HepG2 (cell line): ENCODE data around the gene COLEC12. TPM values are rescaled to one million over a fixed set of nuclear protein-coding genes. Genes with fewer than 3 reads are reported as not detected.

Experiments used
- AGO1 ChIP-seq: fragments of 200-400 bp; formaldehyde crosslinking; IDR thresholded peaks from 2 replicates; pipeline ENCODE4 v1.6.1; 2017; ENCODE audit warnings: mild to moderate bottlenecking, low read depth, low read length, moderate library complexity; ENCODE audit not compliant: poor library complexity, severe bottlenecking
- ETV5 ChIP-seq: IDR thresholded peaks from 2 replicates; pipeline ENCODE4 v1.6.1; 2018; ENCODE audit warnings: missing biosample characterization, missing genetic modification reagents, inconsistent platforms, borderline replicate concordance
- HNF4A ChIP-seq: sonication (generic); formaldehyde crosslinking; IDR thresholded peaks from 2 replicates; pipeline ENCODE4 v1.4.0; 2020; ENCODE audit warnings: missing genetic modification reagents
- HOXA7 ChIP-seq: sonication (generic); formaldehyde crosslinking; IDR thresholded peaks from 2 replicates; pipeline ENCODE4 v1.8.1; 2022; ENCODE audit warnings: mild to moderate bottlenecking, missing genetic modification reagents, moderate library complexity
- MZF1 ChIP-seq: sonication (generic); formaldehyde crosslinking; IDR thresholded peaks from 2 replicates; pipeline ENCODE4 v1.8.1; 2023; ENCODE audit warnings: mild to moderate bottlenecking, missing genetic modification reagents, borderline replicate concordance
- POLR2AphosphoS5 ChIP-seq: IDR thresholded peaks from 2 replicates; pipeline ENCODE4 v1.6.1; 2012; ENCODE audit warnings: low read depth, low read length
- TEAD3 ChIP-seq: optimal IDR thresholded peaks from 2 replicates; pipeline ENCODE3; 2016; ENCODE audit warnings: borderline replicate concordance
- TFDP2 ChIP-seq: sonication (generic); formaldehyde crosslinking; IDR thresholded peaks from 2 replicates; pipeline ENCODE4 v1.4.0; 2020; ENCODE audit warnings: missing genetic modification reagents
- THAP7 ChIP-seq: sonication (generic); formaldehyde crosslinking; IDR thresholded peaks from 2 replicates; pipeline ENCODE4 v1.8.1; 2023; ENCODE audit warnings: mild to moderate bottlenecking, missing genetic modification reagents
- ZBTB10 ChIP-seq: sonication (generic); formaldehyde crosslinking; IDR thresholded peaks from 2 replicates; pipeline ENCODE4 v1.4.0; 2020; ENCODE audit warnings: missing genetic modification reagents, borderline replicate concordance
- ZBTB2 ChIP-seq: sonication (generic); formaldehyde crosslinking; IDR thresholded peaks from 2 replicates; pipeline ENCODE4 v1.8.0; 2022; ENCODE audit warnings: low read depth, missing genetic modification reagents
- ZFY ChIP-seq: sonication (generic); formaldehyde crosslinking; IDR thresholded peaks from 2 replicates; pipeline ENCODE4 v1.4.0; 2020; ENCODE audit warnings: missing genetic modification reagents
- ZMYM4 ChIP-seq: sonication (generic); formaldehyde crosslinking; IDR thresholded peaks from 2 replicates; pipeline ENCODE4 v1.8.1; 2023; ENCODE audit warnings: mild to moderate bottlenecking, missing genetic modification reagents
- ZNF138 ChIP-seq: sonication (generic); formaldehyde crosslinking; IDR thresholded peaks from 2 replicates; pipeline ENCODE4 v1.5.0; 2020; ENCODE audit warnings: mild to moderate bottlenecking, low read depth, missing genetic modification reagents
- ZNF333 ChIP-seq: sonication (generic); formaldehyde crosslinking; IDR thresholded peaks from 2 replicates; pipeline ENCODE4 v1.4.0; 2020; ENCODE audit warnings: mild to moderate bottlenecking, missing genetic modification reagents, borderline replicate concordance
- ZNF451 ChIP-seq: sonication (generic); formaldehyde crosslinking; IDR thresholded peaks from 2 replicates; pipeline ENCODE4 v1.5.0; 2020; ENCODE audit warnings: mild to moderate bottlenecking, missing genetic modification reagents
- ZNF574 ChIP-seq: sonication (generic); formaldehyde crosslinking; IDR thresholded peaks from 2 replicates; pipeline ENCODE4 v1.4.0; 2020; ENCODE audit warnings: missing genetic modification reagents
- ZNF766 ChIP-seq: sonication (generic); formaldehyde crosslinking; IDR thresholded peaks from 2 replicates; pipeline ENCODE4 v1.5.0; 2020; ENCODE audit warnings: missing genetic modification reagents, borderline replicate concordance
- ZSCAN9 ChIP-seq: IDR thresholded peaks from 2 replicates; pipeline ENCODE4 v1.6.1; 2016; ENCODE audit warnings: borderline replicate concordance
- polyA plus RNA-seq, 8 experiments: library from polyadenylated mRNA; depleted of rRNA in 3 of 8; stranded (reverse) in 7 of 8; unstranded in 1 of 8; fragments of >200 nt; fragmentation: Illumina TruSeq in 4 of 8; extraction: Trizol in 4 of 8; gene quantifications; 2 replicates each; pipeline versions ENCODE4 v1.2.1 to v1.2.3, GENCODE V29; 2011 to 2016; ENCODE audit warnings: low read depth in 4 of 8, missing spikeins in 1 of 8, mixed read lengths in 1 of 8; ENCODE audit not compliant: insufficient read depth in 1 of 8
- total RNA-seq, 5 experiments: library from RNA; depleted of rRNA; stranded (reverse); fragments of >200 nt; fragmentation: Illumina TruSeq; extraction: Trizol; gene quantifications; 2 replicates each; pipeline ENCODE4 v1.2.3, GENCODE V29; 2016; ENCODE audit warnings: low read depth in 1 of 5

Gene COLEC12
- total and polyA plus RNA-seq, 2 of the 13 experiments (the other 11 are each of a cell fraction or from before 2014, with no cell fraction given), result 0.02 to 0.11 TPM

- TF ChIP-seq ZSCAN9 (CRISPR knock-in tag) (0 out of 2 replicates have a peak, but pooled peaks have one; percentile 34), TEAD3 (CRISPR knock-in tag) (peak; percentile 22), THAP7 (no peak), POLR2AphosphoS5 (peak; percentile 61), ZNF766 (CRISPR knock-in tag) (0 out of 2 replicates have a peak, but pooled peaks have one; percentile 10), TFDP2 (CRISPR knock-in tag) (peak; percentile 73), ZNF574 (CRISPR knock-in tag) (peak; percentile 24; the same call in 1 of the 2 replicates), ZNF138 (CRISPR knock-in tag) (0 out of 2 replicates have a peak, but pooled peaks have one; percentile 52), HNF4A (CRISPR knock-in tag) (peak; percentile 73), ZBTB10 (CRISPR knock-in tag) (no peak), ZFY (peak; percentile 70), ZNF333 (CRISPR knock-in tag) (no peak), HOXA7 (no peak), MZF1 (CRISPR knock-in tag) (no peak), ZNF451 (no peak), ETV5 (CRISPR knock-in tag) (peak; percentile 54), AGO1 (no peak), ZMYM4 (CRISPR knock-in tag) (peak; percentile 16; the same call in 1 of the 2 replicates), ZBTB2 (CRISPR knock-in tag) (no peak)
Observed at GRCh38 chr18:362311-363290, 137.9 kb downstream of the COLEC12 start (continued).
